Keratinocyte (primary cell): Measurements from ENCODE around the gene F11R.

Experiments
- CTCF ChIP-seq, 3 experiments: IDR thresholded peaks in 1 of 3; conservative IDR thresholded peaks in 1 of 3; optimal IDR thresholded peaks in 1 of 3; 2 replicates in 2 of 3; 3 replicates in 1 of 3; pipeline versions ENCODE3 to v1.5.1; 2011; ENCODE audit warnings: low read length in 3 of 3, mild to moderate bottlenecking in 3 of 3, moderate library complexity in 2 of 3, control low read depth in 1 of 3, inconsistent platforms in 1 of 3; ENCODE audit not compliant: insufficient read depth in 2 of 3; ENCODE audit errors: extremely low read depth in 1 of 3
- EZH2 ChIP-seq: IDR thresholded peaks from one replicate; pipeline ENCODE4 v1.6.1; 2012; ENCODE audit warnings: inconsistent platforms, mild to moderate bottlenecking, low read length, moderate library complexity

DNA sequence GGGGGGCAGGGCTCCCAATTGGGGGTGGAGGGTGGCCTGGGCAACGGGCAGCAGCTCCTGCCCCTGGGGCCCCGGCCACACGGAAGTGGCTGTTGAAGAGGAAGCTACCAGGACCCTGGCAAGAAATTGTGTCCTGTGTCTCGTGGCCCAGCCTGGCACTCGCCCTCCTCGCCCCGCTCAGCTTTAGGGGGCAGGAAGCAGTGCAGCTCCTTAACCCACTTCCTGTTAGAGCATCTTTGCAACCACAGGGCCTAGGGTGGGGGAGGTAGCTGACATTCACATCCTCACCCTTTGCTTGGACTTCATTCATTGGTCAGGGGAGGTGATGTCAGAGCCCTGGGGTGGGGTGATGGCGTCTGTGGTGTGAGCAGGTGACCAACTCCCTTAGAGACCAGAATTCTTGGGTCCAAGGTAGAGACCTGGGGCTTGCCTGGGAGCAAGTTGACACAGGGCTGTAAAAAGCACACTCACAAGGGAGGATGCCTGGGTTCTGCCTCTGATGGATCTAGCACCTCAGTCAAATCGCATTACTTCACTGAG, 48.8 kb upstream of the F11R start, which contains the start of gene ARHGAP30:
- TF ChIP-seq EZH2, result no peak
- TF ChIP-seq CTCF (optimal IDR thresholded peaks at IDR 0.05 in 1 of 3, IDR thresholded peaks at IDR 0.05 in 1 of 3, conservative IDR thresholded peaks at IDR 0.05 in 1 of 3; ENCODE audit: extremely low read depth in 1 of 3, insufficient read depth in 2 of 3, low read length in 3 of 3), result no peak
